HG02840 (cell line): ENCODE data around the gene ADORA2B.

Experiments
- ATAC-seq: cut with Tn5 transposase; IDR thresholded peaks from one replicate; pipeline ENCODE4 v1.9.1; 2021; ENCODE audit warnings: mild to moderate bottlenecking, moderate library complexity, moderate number of reproducible peaks; ENCODE audit not compliant: unreplicated experiment, low FRiP score

ADORA2B gene

DNA sequence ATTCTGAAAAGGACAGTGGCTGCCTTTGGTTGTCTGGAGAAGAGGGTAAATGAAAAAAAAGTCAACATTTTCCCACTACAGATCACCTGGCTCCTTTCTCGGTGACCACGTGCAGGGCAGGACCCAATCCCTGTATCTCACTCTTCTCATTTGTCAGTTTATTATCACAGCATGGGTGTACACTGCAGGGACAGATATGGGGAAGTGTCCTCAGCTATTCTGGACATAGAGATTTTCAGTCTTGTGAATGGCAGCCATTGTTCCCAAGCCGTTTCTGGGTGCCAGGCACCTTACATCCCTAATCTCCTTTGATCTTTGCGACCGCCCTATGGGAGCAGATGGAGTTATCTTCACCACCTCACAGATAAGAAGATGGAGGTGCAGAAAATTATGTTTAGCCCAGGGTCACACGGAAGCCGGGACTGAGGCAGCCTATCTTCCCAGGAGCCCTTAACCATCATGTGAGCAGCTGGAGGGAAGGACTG lies 7.2 kb downstream of the ADORA2B start:
- ATAC-seq: no peak

GRCh38 chr17:15952916-15953790 lies 8.2 kb downstream of the ADORA2B start:
- no peak for ATAC-seq

- ATAC-seq: no peak
These were observed 9.3 kb downstream of the ADORA2B start for GRCh38 chr17:15954222-15954621.

GRCh38 chr17:15955793-15956541 lies 11.0 kb downstream of the ADORA2B start:
- no peak for ATAC-seq

DNA sequence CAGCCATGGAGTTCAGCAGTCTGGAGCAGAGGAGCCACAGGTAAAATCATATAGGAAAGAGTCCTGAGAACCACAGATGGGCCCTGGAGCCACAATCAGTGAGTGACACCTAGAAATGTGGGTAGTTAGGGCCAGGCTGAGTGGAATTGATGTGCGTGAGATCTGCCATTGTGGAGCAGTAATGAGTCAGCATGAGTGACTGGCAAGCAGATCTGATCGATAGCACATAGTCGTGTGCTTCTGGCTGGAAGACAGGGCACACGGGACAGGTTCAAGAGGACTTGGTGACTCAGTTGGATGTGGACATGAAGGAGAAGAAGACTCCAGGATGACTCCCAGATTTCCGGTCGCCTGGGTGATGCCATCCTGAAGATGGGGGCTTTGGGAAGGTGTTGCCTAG lies 12.3 kb downstream of the ADORA2B start:
- no peak for ATAC-seq

DNA sequence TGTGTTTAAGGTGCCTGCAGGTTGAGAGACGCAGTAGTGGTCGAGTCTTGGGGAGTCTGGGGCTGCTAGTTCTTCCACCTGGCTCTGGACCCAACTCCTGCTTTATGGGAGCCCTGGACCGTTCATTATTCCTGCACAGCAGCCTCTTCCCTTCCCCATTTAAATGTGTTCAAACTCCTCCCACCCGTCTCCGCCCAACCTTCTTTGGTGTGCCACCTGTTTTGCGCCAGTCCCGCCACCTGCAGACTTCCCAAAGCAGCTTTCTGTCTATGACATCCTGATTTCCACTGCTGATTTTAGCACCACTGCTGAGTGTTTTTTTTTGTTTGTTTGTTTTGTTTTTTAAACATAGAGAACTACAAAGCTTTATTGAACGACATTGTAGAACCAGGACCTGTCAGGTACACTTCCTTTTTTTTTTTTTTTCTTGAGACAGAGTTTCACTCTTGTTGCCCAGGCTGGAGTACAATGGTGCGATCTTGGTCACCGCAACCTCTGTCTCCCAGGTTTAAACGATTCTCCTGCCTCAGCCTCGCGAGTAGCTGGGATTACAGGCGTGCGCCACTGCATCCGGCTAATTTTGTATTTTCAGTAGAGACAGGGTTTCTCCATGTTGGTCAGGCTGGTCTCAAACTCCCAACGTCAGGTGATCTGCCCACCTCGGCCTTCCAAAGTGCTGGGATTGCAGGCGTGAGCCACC lies 12.8 kb downstream of the ADORA2B start:
- ATAC-seq: no peak

DNA sequence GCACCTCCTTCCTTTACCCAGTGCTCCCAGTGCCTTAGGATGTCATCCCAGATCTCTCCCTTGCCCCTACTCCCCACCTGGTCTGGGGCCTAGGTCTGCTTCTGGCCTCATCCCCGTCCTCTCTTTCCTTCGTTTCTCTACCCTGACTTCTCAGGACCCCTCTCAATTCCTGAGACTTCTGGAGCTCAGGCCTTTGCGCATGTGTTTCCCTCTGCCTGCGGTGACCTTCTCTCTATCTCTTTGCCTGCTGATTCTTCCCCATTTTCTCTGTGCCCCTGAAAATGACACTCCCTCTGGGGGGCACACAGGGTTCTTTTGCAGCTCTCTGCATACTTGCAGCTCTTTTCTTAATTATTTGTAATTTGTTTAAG lies 13.5 kb downstream of the ADORA2B start:
- no peak for ATAC-seq

DNA sequence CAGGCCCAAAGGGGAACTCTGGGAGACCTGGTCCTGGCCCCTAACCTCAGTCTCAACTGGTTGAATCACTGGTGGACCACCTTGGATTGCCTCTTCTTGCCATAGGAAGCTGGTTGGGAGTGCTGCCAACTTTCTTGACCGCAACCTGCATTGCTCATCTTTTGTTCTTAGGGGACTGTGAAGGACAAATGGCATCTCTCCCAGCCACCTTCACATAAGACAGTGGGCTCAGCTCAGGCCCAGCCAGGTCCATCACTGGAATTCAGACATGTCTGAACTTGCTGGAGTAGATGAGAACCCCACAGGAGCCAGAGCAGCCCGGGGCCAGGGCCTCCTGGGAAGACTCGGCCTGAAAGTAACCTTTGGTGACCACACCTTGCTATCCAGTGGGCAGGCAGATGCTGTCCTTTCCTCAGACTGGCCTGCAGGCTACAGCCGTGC lies 18.8 kb downstream of the ADORA2B start:
- ATAC-seq: no peak

GRCh38 chr17:15965528-15965927 lies 20.6 kb downstream of the ADORA2B start:
- ATAC-seq: no peak

- no peak for ATAC-seq
These were observed 21.4 kb downstream of the ADORA2B start for GRCh38 chr17:15966183-15966878.

DNA sequence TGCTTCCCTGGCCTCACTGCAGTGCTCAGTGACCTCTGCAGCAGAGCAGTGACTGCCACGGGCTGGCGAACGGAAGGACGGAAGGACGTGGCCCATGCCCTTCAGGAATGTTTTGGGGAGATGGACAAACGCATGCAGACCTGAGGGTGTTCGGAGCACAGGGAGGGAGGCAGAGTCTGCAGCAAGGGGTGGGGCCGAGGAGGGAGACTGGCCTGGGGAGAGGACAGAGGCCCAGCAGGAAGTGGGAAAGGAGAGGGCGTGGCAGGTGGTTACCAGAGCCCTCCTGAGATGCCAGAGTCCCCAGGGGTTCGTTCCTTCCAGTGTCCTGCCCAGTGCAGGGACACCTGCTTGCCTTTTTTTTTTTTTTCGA lies 21.9 kb downstream of the ADORA2B start:
- ATAC-seq: no peak

- no peak for ATAC-seq
These were observed 22.9 kb downstream of the ADORA2B start for GRCh38 chr17:15967706-15968399.

DNA sequence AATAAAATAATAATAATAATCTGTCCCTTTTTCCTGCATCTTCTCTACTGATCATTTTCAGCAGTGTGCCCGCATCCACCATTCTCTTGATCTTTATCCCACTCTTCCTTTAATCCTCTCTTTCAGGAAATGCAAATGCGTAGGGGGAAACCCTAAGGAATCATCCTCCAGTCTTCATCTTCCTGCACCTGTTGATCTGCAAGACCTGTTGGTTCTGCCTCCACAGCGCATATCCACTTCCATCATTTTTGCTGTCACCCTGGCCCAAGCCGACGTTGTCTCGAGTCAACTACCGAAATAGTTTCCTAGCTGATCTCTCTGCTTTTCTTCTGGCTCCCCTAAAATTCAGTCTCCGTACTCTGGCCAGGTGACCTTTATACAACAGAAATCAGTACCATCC lies 24.5 kb downstream of the ADORA2B start:
- ATAC-seq: no peak

GRCh38 chr17:15970500-15970899 lies 25.6 kb downstream of the ADORA2B start:
- ATAC-seq: no peak

DNA sequence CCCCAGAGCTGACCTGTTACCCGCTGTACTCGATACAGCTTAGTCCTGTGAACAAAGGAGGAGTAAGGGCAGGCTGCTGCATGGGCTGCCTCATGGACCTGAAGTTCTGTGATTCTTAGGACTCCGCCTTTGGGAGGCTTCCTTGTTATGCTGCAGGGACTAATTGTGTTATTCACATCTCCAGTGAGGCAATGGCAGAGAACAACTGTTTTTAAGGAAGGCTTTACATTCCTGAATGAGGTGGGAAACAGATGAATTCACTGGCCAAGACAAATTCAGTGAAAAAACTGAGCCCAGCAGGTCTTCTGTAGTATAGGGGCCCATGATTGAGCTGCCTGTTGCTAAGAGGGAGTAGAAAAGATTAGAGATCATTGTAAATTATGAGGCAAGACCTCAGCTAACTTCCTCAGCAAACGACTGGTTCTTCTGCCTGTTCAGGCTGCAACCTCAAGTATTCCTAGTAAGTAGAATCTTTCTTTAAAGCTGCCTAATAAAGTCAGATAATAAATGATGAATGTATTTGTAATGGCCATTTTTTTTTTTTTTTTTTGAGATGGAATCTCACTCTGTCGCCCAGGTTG lies 26.3 kb downstream of the ADORA2B start:
- no peak for ATAC-seq

DNA sequence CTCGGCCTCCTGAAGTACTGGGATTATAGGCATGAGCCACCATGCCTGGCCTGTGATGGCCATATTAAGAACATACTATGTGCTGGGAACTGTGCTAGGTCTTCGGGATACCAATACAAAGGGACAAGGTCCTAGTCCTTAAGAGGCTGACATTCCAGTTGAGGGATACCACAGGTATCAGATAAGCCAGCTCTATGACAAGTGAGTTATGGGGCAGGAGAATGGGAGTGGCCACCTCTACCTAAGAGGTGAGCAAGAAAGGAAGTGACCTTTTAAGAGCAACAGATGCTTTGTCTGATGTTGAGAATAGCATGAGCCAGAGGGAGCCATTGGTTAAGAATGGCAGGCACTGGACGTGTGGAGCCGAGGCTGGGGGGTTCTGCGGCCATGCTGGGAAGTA lies 27.0 kb downstream of the ADORA2B start:
- ATAC-seq: no peak

DNA sequence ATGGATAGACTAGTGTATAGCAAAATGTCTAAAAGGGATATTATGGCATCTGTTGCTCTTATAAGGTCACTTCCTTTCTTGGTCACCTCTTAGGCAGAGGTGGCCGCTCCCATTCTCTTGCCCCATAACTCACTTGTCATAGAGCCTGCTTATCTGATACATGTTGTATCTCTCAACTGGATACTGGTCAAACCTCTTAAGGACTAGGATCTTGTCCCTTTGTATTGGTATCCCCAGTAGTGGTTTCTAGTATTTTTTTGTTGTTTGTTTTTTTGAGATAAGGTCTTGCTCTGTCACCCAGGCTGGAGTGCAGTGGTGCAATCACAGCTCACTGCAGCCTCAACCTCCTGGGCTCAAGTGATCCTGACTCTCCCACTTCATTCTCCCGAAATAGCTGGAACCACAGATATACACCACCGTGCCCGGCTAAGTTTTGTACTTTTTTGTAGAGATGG lies 27.6 kb downstream of the ADORA2B start:
- ATAC-seq: no peak

DNA sequence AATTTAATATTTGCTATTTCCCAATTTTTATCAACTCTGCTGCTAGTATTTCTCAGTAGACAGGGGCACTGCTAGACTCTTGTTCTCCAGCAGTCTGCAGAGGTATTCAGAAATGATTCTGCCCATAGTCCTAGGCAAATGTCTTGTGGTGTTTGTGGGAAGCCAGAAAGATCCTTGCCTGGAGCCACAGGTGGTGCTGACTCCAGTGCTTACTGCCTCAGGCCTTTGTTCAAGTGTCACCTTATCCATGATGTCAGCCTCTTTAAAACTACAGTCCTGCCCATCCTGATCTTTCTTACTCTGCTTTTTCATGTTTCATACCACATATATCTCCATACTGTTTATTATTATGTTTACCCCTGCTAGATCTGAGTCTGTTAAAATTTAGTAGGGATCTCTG lies 28.1 kb downstream of the ADORA2B start:
- no peak for ATAC-seq

GRCh38 chr17:15973834-15974233 lies 28.9 kb downstream of the ADORA2B start:
- ATAC-seq: no peak
